OCI-LY1 (cell line): ENCODE data around the gene FLVCR2.

Source experiments
- H2AFZ ChIP-seq: fragments of 200-600 bp; sonication (generic), shearing (Covaris generic); 2 replicates; pipeline ENCODE4 v1.6.0; 2014; ENCODE audit warnings: antibody characterized with exemption, mild to moderate bottlenecking, low read length
- H3F3A ChIP-seq: fragments of 200-600 bp; sonication (generic), shearing (Covaris generic); 2 replicates; pipeline ENCODE4 v1.6.0; 2014; ENCODE audit warnings: mild to moderate bottlenecking, antibody characterized with exemption, low read length, moderate library complexity; ENCODE audit not compliant: insufficient read depth
- H3K27ac ChIP-seq: fragments of 200-600 bp; sonication (generic); 2 replicates; pipeline ENCODE4 v1.5.1; 2014; ENCODE audit warnings: low read length, mixed run types, mild to moderate bottlenecking, low read depth; ENCODE audit not compliant: poor library complexity, severe bottlenecking
- H3K27me3 ChIP-seq: fragments of 200-600 bp; sonication (generic); 2 replicates; pipeline ENCODE4 v1.6.0; 2014; ENCODE audit warnings: antibody characterized with exemption, mild to moderate bottlenecking, low read length, moderate library complexity; ENCODE audit not compliant: insufficient read depth
- H3K36me3 ChIP-seq: fragments of 200-600 bp; sonication (generic); 2 replicates; pipeline ENCODE4 v1.6.1; 2014; ENCODE audit warnings: mild to moderate bottlenecking, antibody characterized with exemption, low read length, moderate library complexity, mixed read lengths; ENCODE audit not compliant: insufficient read depth
- H3K4me1 ChIP-seq: fragments of 200-600 bp; sonication (generic); 2 replicates; pipeline ENCODE4 v1.5.1; 2014; ENCODE audit warnings: mild to moderate bottlenecking, low read length, moderate library complexity; ENCODE audit not compliant: insufficient read depth, severe bottlenecking
- H3K4me2 ChIP-seq: fragments of 200-600 bp; sonication (generic), shearing (Covaris generic); 2 replicates; pipeline ENCODE4 v1.6.1; 2014; ENCODE audit warnings: low read length
- H3K4me3 ChIP-seq: fragments of 200-600 bp; sonication (generic); 2 replicates; pipeline ENCODE4 v1.5.1; 2014; ENCODE audit warnings: low read length, low read depth, mild to moderate bottlenecking, mixed read lengths; ENCODE audit not compliant: poor library complexity, severe bottlenecking
- H3K79me2 ChIP-seq: fragments of 200-600 bp; shearing (Covaris generic); 2 replicates; pipeline ENCODE4 v1.6.1; 2016; ENCODE audit warnings: mixed run types, low read length, mixed read lengths; ENCODE audit not compliant: insufficient read depth
- H3K9ac ChIP-seq: fragments of 200-600 bp; sonication (generic), shearing (Covaris generic); 2 replicates; pipeline ENCODE4 v1.6.1; 2014; ENCODE audit warnings: mild to moderate bottlenecking, low read length, mixed read lengths
- H3K9me2 ChIP-seq: fragments of 200-600 bp; sonication (generic), shearing (Covaris generic); 2 replicates; pipeline ENCODE4 v1.6.1; 2014; ENCODE audit warnings: low read depth, mild to moderate bottlenecking, low read length, mixed read lengths
- H3K9me3 ChIP-seq: fragments of 200-600 bp; shearing (Covaris generic); 2 replicates; pipeline ENCODE4 v1.6.1; 2014; ENCODE audit warnings: low read length, mixed read lengths
- H4K20me1 ChIP-seq: fragments of 200-600 bp; sonication (generic), shearing (Covaris generic); 2 replicates; pipeline ENCODE4 v1.6.0; 2016; ENCODE audit warnings: mild to moderate bottlenecking, low read length; ENCODE audit not compliant: insufficient read depth
- EZH2 ChIP-seq: fragments of 200-600 bp; sonication (generic), shearing (Covaris generic); IDR thresholded peaks from 2 replicates; pipeline ENCODE4 v1.8.0; 2017; ENCODE audit warnings: borderline replicate concordance, mixed run types, mild to moderate bottlenecking, antibody characterized with exemption, low read length, moderate library complexity, mixed read lengths
- TF ChIP-seq, protein P1 (sequence below): fragments of 200-600 bp; sonication (generic), shearing (Covaris generic); IDR thresholded peaks from 2 replicates; pipeline ENCODE4 v1.5.1; 2017; ENCODE audit warnings: mild to moderate bottlenecking, antibody characterized with exemption, low read length, moderate library complexity, mixed read lengths

The FLVCR2 gene

DNA sequence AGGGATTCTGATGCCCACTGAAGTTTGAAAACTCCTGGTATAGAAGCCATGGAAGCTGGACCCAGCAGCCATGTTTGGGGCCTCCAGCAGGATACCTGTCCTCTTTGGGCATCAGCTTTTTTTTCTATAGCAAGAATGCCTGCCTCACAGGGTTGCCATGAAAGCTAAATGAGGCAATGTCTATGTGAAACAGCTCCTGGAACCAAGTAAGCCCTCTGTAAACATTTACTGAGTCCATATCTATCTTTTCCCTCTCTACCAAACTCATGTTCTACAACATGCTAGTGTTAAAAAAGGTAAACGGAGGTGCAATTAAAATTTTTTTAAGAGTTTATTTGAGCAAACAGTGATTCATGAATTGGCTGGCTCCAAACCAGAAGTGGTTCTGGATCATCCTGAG, 28.6 kb downstream of the FLVCR2 start:
- Histone ChIP-seq H3K9ac (no peak overlapping the region), H3K9me2 (no peaks in the 10 kb centered on the region), H3K9me3 (peaks cover 6% of the 10 kb centered on the region; the same call in 1 of the 2 replicates), H3K4me3 (no peak overlapping the region), H3K36me3 (no peaks in the 10 kb centered on the region; the same call in 1 of the 2 replicates), H3K4me2 (no peak overlapping the region), H3F3A (no peaks in the 10 kb centered on the region), H3K27ac (no peak overlapping the region), H3K27me3 (peaks cover 17% of the 10 kb centered on the region; the same call in 1 of the 2 replicates), H3K4me1 (no peaks in the 10 kb centered on the region), H4K20me1 (no peaks in the 10 kb centered on the region), H2AFZ (no peak overlapping the region), H3K79me2 (no peaks in the 10 kb centered on the region)
- TF ChIP-seq, protein P1, sequence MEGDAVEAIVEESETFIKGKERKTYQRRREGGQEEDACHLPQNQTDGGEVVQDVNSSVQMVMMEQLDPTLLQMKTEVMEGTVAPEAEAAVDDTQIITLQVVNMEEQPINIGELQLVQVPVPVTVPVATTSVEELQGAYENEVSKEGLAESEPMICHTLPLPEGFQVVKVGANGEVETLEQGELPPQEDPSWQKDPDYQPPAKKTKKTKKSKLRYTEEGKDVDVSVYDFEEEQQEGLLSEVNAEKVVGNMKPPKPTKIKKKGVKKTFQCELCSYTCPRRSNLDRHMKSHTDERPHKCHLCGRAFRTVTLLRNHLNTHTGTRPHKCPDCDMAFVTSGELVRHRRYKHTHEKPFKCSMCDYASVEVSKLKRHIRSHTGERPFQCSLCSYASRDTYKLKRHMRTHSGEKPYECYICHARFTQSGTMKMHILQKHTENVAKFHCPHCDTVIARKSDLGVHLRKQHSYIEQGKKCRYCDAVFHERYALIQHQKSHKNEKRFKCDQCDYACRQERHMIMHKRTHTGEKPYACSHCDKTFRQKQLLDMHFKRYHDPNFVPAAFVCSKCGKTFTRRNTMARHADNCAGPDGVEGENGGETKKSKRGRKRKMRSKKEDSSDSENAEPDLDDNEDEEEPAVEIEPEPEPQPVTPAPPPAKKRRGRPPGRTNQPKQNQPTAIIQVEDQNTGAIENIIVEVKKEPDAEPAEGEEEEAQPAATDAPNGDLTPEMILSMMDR: no peak
- TF ChIP-seq EZH2: no peak

DNA sequence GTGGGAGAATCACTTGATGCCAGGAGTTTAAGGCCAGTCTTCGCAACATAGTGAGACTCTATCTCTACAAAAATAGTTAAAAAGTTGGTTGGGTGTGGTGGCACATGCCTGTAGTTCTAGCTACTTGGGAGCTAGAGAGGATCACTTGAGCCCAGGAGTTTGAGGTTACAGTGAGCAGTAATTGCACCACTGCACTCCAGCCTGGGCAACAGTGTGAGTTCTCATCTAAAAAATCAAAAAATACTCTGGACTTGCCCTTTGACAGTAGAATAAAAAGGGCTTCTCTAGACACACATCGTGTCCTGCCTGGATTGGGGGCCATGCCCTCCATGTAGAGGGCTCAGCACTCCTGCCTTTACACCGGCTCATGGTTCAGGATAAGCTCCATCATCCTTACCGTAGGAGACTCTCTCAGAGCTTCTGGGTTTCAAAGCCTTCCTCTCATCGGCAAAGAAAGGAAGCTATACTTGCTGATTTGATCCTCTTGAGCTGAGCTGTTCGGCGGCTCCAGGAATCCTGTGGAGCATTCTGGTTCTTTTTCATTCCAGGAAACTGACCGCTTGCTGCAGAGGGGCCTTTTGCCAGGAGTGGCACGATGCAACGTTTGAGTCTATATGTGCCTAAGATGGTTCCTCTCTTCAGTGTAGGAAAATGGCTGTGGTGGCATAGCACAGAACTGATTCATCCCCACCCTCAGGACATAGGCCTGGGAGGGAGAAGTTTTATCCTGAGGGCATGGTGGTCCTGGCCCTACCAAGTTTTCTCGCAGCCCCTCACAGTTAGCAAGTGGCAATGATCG, 29.6 kb downstream of the FLVCR2 start:
- Histone ChIP-seq H3K4me2 (no peak overlapping the region), H2AFZ (no peak overlapping the region)

DNA sequence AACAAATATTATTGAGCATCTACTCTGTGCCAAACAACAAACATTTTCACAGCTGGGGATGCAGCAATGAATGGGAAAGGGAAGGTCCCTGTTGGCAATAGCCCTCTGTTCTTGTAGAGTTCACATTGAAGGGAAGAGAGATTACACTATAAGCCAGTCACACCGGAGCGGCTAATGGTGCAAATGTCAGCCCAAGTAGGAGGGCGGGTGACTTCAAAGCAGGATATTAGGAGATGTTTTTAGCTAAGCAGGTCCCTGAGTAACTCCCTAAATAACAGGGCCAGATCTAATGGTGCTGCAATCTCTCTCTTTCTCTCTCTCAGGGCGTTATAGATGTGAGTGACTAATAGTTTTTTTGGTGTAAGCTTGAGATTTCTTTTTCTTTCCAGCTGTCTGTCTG, 30.7 kb downstream of the FLVCR2 start:
- TF ChIP-seq EZH2: no peak
- TF ChIP-seq, protein P1: no peak
- Histone ChIP-seq H4K20me1 (no peaks in the 10 kb centered on the region), H3K36me3 (no peaks in the 10 kb centered on the region; the same call in 1 of the 2 replicates), H3K9ac (no peak overlapping the region), H3F3A (no peaks in the 10 kb centered on the region), H3K79me2 (no peaks in the 10 kb centered on the region), H3K27me3 (peaks cover 17% of the 10 kb centered on the region; the same call in 1 of the 2 replicates), H3K9me3 (peaks cover 9% of the 10 kb centered on the region), H3K4me1 (no peaks in the 10 kb centered on the region), H3K4me2 (no peak overlapping the region), H3K9me2 (no peaks in the 10 kb centered on the region), H3K27ac (no peak overlapping the region), H3K4me3 (no peak overlapping the region), H2AFZ (no peak overlapping the region)

More for the DNA sequence above, 29.6 kb downstream of the FLVCR2 start:
- Histone ChIP-seq H3K27me3 (peaks cover 17% of the 10 kb centered on the region; the same call in 1 of the 2 replicates), H3F3A (no peaks in the 10 kb centered on the region), H4K20me1 (no peaks in the 10 kb centered on the region), H3K4me3 (no peak overlapping the region), H3K4me1 (no peaks in the 10 kb centered on the region), H3K36me3 (no peaks in the 10 kb centered on the region; the same call in 1 of the 2 replicates), H3K27ac (no peak overlapping the region), H3K9me2 (no peaks in the 10 kb centered on the region), H3K79me2 (no peaks in the 10 kb centered on the region), H3K9ac (no peak overlapping the region), H3K9me3 (peaks cover 9% of the 10 kb centered on the region; the same call in 1 of the 2 replicates)
- TF ChIP-seq EZH2: no peak
- TF ChIP-seq, protein P1: no peak
